ENCODE measurements around the gene FGFR1OP2.

FGFR1OP2 gene

DNA sequence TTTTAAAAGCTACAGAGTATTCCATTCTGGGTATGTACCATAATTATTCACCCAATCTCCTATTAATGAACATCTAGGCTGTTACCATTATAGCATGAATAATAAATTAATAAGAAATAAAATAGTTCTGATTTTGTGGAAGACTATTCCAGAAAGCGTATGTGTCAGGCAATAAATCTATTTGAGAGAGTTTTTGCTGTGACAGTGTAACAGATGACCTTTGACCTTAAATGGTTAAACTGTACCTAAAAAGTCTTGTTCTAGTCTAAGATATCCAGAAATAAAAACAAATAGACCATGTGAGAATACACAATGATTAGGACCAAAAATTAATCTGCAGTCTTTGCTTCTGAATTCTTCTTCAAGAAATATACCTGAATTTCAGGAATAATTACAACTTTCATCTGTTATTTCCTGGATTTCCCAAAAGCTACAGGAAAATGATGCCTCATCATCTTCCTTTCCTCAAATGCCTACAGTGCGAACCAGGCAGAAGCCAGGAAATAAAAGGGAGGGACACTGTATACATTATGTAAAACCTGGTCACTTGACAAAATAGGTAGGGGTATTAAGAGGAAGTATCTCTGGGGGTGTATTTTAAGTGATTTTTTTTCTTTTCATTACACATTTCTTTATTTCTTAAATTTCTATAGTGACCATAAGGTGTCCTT is 68.7 kb downstream of the FGFR1OP2 start (continued):
- TF ChIP-seq PATZ1 (CRISPR knock-in tag; IDR thresholded peaks at IDR 0.05; ENCODE audit: borderline replicate concordance) (no peak), ARNTL (CRISPR knock-in tag; IDR thresholded peaks at IDR 0.05; ENCODE audit: borderline replicate concordance, low read depth) (no peak), PPARA (CRISPR knock-in tag; IDR thresholded peaks at IDR 0.05; ENCODE audit: borderline replicate concordance) (no peak), ESRRG (CRISPR knock-in tag; IDR thresholded peaks at IDR 0.05) (no peak), POU6F1 (CRISPR knock-in tag; IDR thresholded peaks at IDR 0.05; ENCODE audit: borderline replicate concordance, low read depth) (no peak), SNAI2 (CRISPR knock-in tag; IDR thresholded peaks at IDR 0.05) (no peak), TOX (CRISPR knock-in tag; IDR thresholded peaks at IDR 0.05; ENCODE audit: borderline replicate concordance) (no peak), ZNF565 (CRISPR knock-in tag; conservative IDR thresholded peaks at IDR 0.05; ENCODE audit: low read depth) (no peak)

- TF ChIP-seq ARNTL (CRISPR knock-in tag; IDR thresholded peaks at IDR 0.05; ENCODE audit: borderline replicate concordance, low read depth) (no peak), ZFP3 (CRISPR knock-in tag; IDR thresholded peaks at IDR 0.05) (no peak), ZNF565 (CRISPR knock-in tag; conservative IDR thresholded peaks at IDR 0.05; ENCODE audit: low read depth) (no peak), TSHZ2 (CRISPR knock-in tag; IDR thresholded peaks at IDR 0.05) (no peak), PATZ1 (CRISPR knock-in tag; IDR thresholded peaks at IDR 0.05; ENCODE audit: borderline replicate concordance) (no peak)
- no peak for ATAC-seq
Measured at GRCh38 chr12:27008081-27008480, 69.8 kb downstream of the FGFR1OP2 start.

- TF ChIP-seq ZNF8 (CRISPR knock-in tag; IDR thresholded peaks at IDR 0.05) (no peak), BACH2 (CRISPR knock-in tag; IDR thresholded peaks at IDR 0.05; ENCODE audit: borderline replicate concordance) (no peak), TSHZ2 (CRISPR knock-in tag; IDR thresholded peaks at IDR 0.05) (no peak)
- ATAC-seq = no peak
Measured at GRCh38 chr12:27009881-27010301, 71.6 kb downstream of the FGFR1OP2 start.

DNA sequence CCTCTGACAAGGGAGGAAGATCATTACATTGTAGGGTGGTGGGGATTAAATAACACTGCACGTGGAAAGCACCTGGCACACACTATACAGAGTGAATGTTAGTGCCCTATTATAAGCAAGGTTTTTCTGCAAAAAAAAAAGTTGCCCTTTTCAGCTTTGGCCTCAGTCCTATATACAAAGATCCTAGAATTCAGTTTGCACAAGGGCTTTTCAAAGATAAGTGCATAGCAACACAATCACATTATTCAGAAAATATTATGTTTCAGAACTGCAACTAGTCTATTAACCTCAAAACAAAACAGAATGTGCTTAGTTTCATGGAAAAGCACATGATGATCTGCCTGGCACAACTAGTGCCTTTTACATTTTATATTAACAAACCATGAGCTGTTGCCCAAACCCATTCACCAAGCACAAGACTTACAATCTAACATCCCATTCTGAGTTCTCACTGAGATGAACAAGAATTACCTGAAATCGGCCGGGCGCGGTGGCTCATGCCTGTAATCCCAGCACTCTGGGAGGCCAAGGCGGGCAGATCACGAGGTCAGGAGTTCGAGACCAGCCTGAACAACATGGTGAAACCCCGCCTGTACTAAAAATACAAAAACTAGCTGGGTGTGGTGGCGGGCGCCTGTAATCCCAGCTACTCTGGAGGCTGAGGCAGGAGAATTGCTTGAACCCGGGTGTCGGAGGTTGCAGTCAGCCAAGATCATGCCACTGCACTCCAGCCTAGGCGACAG is 74.1 kb downstream of the FGFR1OP2 start:
- TF ChIP-seq POU6F1 (CRISPR knock-in tag; IDR thresholded peaks at IDR 0.05; ENCODE audit: borderline replicate concordance, low read depth) (no peak), ZNF565 (CRISPR knock-in tag; conservative IDR thresholded peaks at IDR 0.05; ENCODE audit: low read depth) (no peak), PPARA (CRISPR knock-in tag; IDR thresholded peaks at IDR 0.05; ENCODE audit: borderline replicate concordance) (no peak), SNAI2 (CRISPR knock-in tag; IDR thresholded peaks at IDR 0.05) (no peak), ZC3H10 (CRISPR knock-in tag; IDR thresholded peaks at IDR 0.05) (no peak), ISL1 (CRISPR knock-in tag; IDR thresholded peaks at IDR 0.05) (no peak), RARB (CRISPR knock-in tag; IDR thresholded peaks at IDR 0.05) (no peak)
- no peak for ATAC-seq

Measured in SK-N-SH treated with all-trans-retinoic acid at 6 μM for 48 hours (cell line).